ENCODE measurements around the gene RRAGC. TPM values are rescaled to one million over a fixed set of nuclear protein-coding genes. Genes with fewer than 3 reads are reported as not detected.

RRAGC gene
- total and polyA plus RNA-seq, 7 donors = 18.2 to 38.8 (median 24.6) TPM

DNA sequence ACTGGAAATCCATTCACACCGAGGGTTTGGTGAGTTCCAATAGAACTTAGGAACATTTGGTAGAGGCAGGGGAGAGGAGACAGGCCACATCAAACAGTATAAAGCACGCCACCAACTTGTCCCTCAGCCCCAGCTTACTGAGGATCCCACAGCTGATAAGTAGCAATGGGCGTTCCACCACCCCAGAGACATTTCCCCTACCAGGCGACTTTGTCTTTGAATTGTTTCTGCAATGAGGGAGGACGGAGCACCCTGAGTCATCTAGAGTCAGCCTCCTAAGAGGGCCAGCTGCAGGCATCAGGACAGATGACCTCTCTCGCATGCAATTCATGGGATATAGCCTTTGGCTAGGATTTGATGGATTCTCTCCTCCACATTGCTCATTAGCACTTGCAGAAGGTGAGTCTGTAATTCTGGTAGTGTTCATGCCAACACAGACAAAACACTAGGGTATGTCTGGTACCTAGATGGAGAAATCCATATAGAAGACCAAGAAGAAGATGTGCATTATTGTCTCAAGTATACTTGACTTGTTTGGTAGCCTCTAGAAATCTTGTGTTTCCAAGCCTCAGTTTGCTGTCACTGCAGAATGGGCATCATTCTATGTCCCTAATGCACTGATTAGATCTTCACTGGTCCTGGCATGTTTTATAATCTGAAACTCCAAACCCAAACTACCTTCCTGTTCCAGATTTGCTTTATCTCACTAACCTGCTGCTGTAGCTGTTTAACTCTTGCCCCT is 69.0 kb downstream of the RRAGC start:
- Histone ChIP-seq H3K27ac (no peak overlapping the region), H3K36me3 (no peaks in the 10 kb centered on the region), H3K4me1 (no peaks in the 10 kb centered on the region), H3K4me3 (no peak overlapping the region), H3K9me3 (peaks cover 2 to 14% (median 9%) of the 10 kb centered on the region in 4 donors), H3K27me3 (peaks cover 0 to 48% (median 24%) of the 10 kb centered on the region in 3 donors)
- DNase-seq = no peak
- WGBS, 2 donors = 77 to 85% methylated on average over 6 of the region's 6 CpGs
- intact Hi-C loops (cut with DNase I) = no loop called here
- TF ChIP-seq, protein P1, sequence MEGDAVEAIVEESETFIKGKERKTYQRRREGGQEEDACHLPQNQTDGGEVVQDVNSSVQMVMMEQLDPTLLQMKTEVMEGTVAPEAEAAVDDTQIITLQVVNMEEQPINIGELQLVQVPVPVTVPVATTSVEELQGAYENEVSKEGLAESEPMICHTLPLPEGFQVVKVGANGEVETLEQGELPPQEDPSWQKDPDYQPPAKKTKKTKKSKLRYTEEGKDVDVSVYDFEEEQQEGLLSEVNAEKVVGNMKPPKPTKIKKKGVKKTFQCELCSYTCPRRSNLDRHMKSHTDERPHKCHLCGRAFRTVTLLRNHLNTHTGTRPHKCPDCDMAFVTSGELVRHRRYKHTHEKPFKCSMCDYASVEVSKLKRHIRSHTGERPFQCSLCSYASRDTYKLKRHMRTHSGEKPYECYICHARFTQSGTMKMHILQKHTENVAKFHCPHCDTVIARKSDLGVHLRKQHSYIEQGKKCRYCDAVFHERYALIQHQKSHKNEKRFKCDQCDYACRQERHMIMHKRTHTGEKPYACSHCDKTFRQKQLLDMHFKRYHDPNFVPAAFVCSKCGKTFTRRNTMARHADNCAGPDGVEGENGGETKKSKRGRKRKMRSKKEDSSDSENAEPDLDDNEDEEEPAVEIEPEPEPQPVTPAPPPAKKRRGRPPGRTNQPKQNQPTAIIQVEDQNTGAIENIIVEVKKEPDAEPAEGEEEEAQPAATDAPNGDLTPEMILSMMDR (IDR thresholded peaks at IDR 0.05) = no peak
- TF ChIP-seq POLR2A (IDR thresholded peaks at IDR 0.05) (no peak), POLR2AphosphoS5 (IDR thresholded peaks at IDR 0.05) (no peak), EP300 (IDR thresholded peaks at IDR 0.05) (no peak)

DNA sequence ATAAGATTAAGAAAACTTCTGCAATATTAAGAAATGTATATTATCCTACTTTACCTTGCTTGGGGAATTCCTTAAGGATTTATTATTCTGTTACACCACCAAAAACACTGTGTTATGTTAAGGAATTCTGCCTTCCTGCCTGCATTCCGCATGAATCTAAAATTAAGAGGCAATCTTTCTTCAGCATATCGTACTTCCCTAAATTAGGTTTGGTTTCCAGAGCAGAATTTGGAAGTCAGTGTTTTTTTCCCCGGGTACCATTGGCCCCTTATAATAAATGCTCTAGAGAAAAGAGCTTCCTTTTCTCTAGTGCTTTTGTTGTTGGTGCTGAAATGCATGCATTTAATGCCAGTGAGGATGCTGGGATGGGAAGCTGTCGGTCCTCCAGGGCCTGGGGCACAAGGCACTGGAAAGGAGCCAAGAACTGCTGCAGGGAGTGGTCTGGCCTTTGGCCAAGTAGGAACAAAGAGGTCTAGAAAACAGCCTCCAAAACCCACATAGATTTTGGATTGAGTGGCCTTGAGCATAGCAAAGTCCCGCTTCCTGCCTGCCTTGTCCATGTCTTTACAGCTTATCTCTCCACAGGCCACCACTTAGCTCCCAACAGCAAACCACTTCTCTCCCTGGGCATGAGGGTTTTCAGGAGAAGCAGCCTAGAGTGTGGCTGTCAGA is 69.9 kb downstream of the RRAGC start:
- peaks cover 7 to 58% (median 34%) of the 10 kb centered on the region in 3 donors for H3K27me3 ChIP-seq
- no peaks in the 10 kb centered on the region for H3K4me1 ChIP-seq
- 46 to 49% methylated on average over 5 of the region's 5 CpGs for WGBS, 2 donors
- peaks cover 2 to 14% (median 9%) of the 10 kb centered on the region in 4 donors for H3K9me3 ChIP-seq
- TF ChIP-seq EP300 (IDR thresholded peaks at IDR 0.05) (no peak), POLR2AphosphoS5 (IDR thresholded peaks at IDR 0.05) (no peak), POLR2A (IDR thresholded peaks at IDR 0.05) (no peak)
- TF ChIP-seq, protein P1 (IDR thresholded peaks at IDR 0.05) = no peak
- H3K4me3 ChIP-seq = no peak overlapping the region
- no peak overlapping the region for H3K27ac ChIP-seq
- intact Hi-C loops (cut with DNase I) = no loop called here
- H3K36me3 ChIP-seq = no peaks in the 10 kb centered on the region
- no peak for DNase-seq

DNA sequence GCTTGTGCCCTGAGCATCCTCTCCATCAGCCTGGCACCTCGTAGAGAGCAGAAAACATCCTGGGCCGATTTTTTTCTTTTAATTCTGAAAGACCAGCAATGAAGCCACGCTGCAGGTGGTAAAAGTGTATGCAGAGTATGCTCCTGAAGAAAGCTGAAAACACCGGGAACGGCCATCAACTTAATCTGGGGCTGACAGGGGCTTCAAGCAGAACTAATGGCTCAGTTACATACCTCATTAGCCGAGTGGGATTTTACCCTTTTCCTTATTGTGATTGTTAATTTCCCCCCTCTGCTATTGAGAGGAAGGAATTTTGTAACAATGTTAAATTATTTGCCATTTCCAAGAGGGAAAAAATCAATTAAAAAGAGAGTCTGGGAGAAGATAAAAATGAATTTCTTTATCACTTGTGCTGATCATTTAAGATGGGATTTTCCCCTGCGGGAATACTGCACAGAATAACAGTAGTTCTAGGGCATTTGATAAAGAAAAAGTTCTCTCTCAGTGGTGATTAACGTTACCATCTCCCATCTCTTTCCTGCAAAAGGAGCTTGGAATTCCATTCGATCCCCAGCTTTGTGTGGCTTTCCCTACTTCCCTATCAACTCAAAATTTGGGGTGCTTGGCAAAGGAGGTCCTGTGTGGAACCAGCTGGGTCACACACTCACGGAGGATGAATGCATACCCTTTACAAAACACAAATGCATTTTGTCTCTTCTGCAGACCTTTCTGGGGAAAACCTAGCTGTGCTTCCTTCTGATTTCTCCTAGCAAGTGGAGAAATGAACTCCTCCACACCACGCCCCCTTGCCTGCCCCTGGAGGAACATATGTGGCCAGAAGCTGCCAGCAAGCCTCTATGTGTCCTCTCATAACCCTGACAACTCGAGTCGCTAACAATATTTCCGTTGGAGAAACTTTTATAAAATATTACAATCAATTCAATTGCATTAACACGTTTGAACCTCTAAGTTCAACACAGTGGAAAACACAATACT is 70.9 kb downstream of the RRAGC start:
- DNase-seq = no peak
- Histone ChIP-seq H3K9me3 (peaks cover 2 to 10% (median 6%) of the 10 kb centered on the region in 4 donors), H3K36me3 (no peaks in the 10 kb centered on the region), H3K4me3 (no peak overlapping the region), H3K27ac (no peak overlapping the region), H3K4me1 (peaks cover 0 to 5% (median 4%) of the 10 kb centered on the region in 4 donors), H3K27me3 (peaks cover 8 to 68% (median 44%) of the 10 kb centered on the region in 3 donors)
- TF ChIP-seq EP300 (IDR thresholded peaks at IDR 0.05) (no peak), POLR2A (IDR thresholded peaks at IDR 0.05) (no peak), POLR2AphosphoS5 (IDR thresholded peaks at IDR 0.05) (no peak)
- TF ChIP-seq, protein P1 (IDR thresholded peaks at IDR 0.05) = no peak
- WGBS, 2 donors = 52 to 54% methylated on average over 15 of the region's 15 CpGs
- intact Hi-C loops (cut with DNase I) = no loop called here

Small RNA genes lying within 50 kb of the gene (small RNA-seq; reads per million reads assigned to genes)
- 0 reads per million in 3 donors for gene GJA9-MYCBP

Other genes with a start within 250 kb of the RRAGC start
- 10 to 100 TPM; 13.0 to 18.9 (median 15.5) TPM for gene MYCBP, start 13.6 kb upstream of the RRAGC start, total RNA-seq
- gene MYCBP, start 13.6 kb upstream of the RRAGC start, polyA plus RNA-seq = 10 to 100 TPM; 30.3 to 55.7 (median 35.4) TPM
- gene GJA9, start 21.8 kb upstream of the RRAGC start, total RNA-seq = not detected
- under 1 TPM in 1 of 3 donors, not detected in 2; 0.50 TPM for gene GJA9, start 21.8 kb upstream of the RRAGC start, polyA plus RNA-seq
- gene RHBDL2, start 82.1 kb upstream of the RRAGC start, total RNA-seq = under 1 TPM in 1 of 4 donors, not detected in 3; 0.55 TPM
- 10 to 100 TPM in 1 of 3 donors, 1 to 10 TPM in 2; 4.6 to 24.9 (median 9.6) TPM for gene RHBDL2, start 82.1 kb upstream of the RRAGC start, polyA plus RNA-seq
- gene AKIRIN1, start 131.5 kb upstream of the RRAGC start, total RNA-seq = 10 to 100 TPM; 42.7 to 55.7 (median 51.6) TPM
- 10 to 100 TPM; 28.4 to 59.2 (median 50.5) TPM for gene AKIRIN1, start 131.5 kb upstream of the RRAGC start, polyA plus RNA-seq
- 1,000 to 10,000 TPM in 1 of 4 donors, 100 to 1,000 TPM in 3; 525 to 1,407 (median 722) TPM for gene NDUFS5, start 166.6 kb upstream of the RRAGC start, total RNA-seq
- gene NDUFS5, start 166.6 kb upstream of the RRAGC start, polyA plus RNA-seq = 100 to 1,000 TPM; 586 to 662 (median 646) TPM

All from sigmoid colon (tissue), 7 donors.